HG03066 (cell line): ENCODE results near the gene BIVM.

Source experiments
- ATAC-seq: cut with Tn5 transposase; IDR thresholded peaks from one replicate; pipeline ENCODE4 v1.9.1; 2021; ENCODE audit warnings: low read depth; ENCODE audit not compliant: unreplicated experiment

The BIVM gene

GRCh38 chr13:102838273-102838672 lies 39.4 kb downstream of the BIVM start:
- ATAC-seq = no peak

GRCh38 chr13:102838982-102839381 lies 40.1 kb downstream of the BIVM start:
- no peak for ATAC-seq

DNA sequence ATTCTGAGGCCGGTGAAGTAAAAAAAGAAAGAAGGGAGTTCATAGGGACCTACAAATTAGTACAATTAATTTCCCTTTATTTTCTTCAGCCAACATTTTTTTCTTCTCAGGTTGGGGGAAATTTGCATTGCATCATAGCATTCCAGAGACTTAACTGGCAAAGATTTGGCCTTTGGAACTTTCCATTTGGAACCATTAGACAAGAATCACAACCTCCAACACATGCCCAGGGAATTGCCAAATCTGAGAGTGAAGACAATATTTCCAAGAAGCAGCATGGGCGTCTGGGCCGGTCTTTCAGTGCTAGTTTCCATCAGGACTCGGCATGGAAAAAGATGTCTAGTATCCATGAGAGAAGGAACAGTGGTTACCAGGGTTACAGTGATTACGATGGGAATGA lies 40.5 kb downstream of the BIVM start:
- no peak for ATAC-seq

GRCh38 chr13:102845289-102845629 lies 46.3 kb downstream of the BIVM start:
- peak; percentile 15 for ATAC-seq

DNA sequence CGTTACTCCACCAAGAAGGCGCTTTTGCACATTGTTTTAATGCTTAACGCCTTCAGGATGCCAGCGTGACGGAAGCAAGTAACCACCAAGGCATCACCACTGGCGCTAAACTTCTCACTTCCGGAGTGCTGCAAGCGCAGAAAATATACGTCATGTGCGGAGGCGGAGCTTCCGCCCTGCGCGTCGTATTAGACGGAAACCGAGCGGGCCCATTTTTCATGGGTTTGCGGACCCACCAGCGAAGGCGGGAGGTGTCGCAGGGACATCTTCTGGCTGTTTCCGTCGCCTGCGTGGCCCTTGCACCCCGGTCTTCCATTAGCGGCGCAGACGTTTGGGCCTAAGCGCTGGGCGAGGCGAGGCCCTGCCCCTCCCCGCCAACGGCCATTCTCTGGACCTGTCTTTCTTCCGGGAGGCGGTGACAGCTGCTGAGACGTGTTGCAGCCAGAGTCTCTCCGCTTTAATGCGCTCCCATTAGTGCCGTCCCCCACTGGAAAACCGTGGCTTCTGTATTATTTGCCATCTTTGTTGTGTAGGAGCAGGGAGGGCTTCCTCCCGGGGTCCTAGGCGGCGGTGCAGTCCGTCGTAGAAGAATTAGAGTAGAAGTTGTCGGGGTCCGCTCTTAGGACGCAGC lies 46.8 kb downstream of the BIVM start, which contains the start of gene ERCC5:
Gene ERCC5 (plus strand): TSS at position 403 of the 631 bp plus-strand sequence. CDS start 235 bp downstream, outside the sequence.
- peak; percentile 75 for ATAC-seq

DNA sequence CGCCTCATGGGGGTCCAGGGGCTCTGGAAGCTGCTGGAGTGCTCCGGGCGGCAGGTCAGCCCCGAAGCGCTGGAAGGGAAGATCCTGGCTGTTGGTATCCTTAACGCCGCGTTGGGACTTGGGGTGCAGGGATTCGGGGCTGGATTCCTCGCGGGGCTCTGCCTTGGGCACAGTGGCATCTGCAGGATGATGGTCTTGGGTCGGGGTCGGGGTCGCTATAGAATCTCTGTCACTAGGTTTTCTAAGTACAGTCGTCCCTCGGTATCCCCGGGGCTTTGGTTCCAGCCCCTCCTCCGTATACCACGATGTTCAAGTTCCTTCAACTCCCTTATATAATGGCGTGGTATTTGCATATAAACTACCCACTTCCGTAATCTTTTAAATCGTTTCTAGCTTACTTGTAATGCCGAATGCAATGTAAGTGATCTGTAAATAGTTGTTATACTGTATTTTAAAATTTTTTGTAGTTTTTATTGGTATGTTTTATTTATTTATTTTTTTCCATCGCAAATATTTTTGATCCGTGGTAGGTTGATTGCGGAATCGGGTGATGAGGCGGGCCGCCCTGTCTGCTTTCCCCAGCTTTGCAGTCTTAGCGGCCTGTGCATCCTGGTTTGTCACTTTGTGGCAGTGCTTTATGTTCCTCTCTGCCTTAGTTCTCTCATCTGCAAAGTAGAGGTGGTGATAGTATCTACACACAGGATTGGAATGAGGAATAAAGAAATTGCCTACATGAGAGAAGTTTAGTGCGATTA lies 47.5 kb downstream of the BIVM start:
- peak; percentile 36 for ATAC-seq

GRCh38 chr13:102847272-102848234 lies 48.6 kb downstream of the BIVM start:
- no peak for ATAC-seq

- no peak for ATAC-seq
Measured at GRCh38 chr13:102848956-102849355, 50.0 kb downstream of the BIVM start.

DNA sequence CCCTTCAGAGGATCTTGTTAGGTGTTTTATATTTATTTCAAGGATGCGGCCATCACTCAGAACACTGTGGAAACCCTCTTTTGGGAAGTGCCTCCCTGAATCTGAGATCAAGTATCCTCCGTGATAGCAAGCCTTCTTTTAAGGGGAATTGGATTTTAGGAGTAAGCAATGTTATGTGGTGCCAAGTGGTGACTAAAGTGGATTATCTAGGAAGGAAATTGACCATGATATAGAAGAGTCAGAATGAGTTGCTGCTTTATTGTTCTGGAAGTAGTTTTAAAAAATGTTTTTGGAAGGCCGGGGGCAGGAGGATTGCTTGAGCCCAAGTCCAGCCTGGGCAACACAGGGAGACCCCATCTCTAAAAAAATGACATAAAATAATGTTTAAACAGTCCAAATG lies 53.6 kb downstream of the BIVM start:
- ATAC-seq = no peak

DNA sequence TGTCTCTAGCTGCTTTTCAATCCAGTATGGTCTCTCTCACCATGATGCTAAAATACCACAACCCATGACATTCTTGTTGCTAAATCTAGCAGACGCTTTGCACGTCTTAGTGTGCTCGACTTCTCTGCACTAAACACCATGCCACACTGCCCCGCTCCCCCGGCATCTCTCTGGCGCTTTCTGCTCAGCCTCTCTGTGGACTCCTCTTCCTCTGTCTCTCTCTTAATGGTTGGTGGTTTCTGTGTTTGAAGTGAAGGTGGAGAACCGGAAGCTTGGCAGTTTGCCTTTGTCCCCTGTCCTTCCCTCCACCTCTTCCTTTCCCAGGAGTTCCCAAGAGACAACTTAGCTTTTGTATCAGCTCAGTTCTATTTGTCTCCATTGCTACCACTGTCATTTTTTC lies 55.8 kb downstream of the BIVM start:
- ATAC-seq = peak; percentile 61

DNA sequence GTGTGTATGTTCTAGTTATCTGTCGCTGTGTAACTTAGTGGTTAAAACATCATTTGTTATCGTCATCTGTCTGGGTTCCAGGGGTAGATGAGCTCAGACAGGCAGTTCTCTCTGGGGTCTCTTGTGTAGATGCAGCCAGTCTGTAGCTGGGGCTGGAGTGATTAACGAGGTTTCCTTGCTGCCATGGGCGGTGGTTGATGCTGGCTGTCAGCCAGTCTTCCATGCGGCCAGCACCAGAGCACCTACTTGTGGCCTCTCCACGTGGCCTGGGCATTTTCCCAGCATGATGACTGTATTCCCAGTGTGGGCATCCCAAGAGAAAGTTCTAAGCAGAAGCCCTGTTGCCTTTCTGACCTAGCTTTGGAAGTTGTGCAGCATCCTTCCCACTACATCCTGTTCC lies 57.6 kb downstream of the BIVM start:
- ATAC-seq = no peak

DNA sequence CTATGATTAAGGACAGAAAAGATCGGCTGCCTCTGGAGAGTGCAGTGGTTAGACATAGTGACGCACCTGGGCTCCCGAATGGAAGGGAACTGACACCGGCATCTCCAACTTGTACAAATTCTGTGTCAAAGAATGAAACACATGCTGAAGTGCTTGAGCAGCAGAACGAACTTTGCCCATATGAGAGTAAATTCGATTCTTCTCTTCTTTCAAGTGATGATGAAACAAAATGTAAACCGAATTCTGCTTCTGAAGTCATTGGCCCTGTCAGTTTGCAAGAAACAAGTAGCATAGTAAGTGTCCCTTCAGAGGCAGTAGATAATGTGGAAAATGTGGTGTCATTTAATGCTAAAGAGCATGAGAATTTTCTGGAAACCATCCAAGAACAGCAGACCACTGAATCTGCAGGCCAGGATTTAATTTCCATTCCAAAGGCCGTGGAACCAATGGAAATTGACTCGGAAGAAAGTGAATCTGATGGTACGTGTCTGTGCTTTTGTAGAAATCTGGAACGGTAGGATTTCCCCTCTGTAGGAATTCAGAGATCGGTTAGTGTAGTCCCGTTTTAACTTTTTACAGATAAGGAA lies 63.8 kb downstream of the BIVM start:
- no peak for ATAC-seq

GRCh38 chr13:102863590-102863989 lies 64.7 kb downstream of the BIVM start:
- ATAC-seq = no peak

DNA sequence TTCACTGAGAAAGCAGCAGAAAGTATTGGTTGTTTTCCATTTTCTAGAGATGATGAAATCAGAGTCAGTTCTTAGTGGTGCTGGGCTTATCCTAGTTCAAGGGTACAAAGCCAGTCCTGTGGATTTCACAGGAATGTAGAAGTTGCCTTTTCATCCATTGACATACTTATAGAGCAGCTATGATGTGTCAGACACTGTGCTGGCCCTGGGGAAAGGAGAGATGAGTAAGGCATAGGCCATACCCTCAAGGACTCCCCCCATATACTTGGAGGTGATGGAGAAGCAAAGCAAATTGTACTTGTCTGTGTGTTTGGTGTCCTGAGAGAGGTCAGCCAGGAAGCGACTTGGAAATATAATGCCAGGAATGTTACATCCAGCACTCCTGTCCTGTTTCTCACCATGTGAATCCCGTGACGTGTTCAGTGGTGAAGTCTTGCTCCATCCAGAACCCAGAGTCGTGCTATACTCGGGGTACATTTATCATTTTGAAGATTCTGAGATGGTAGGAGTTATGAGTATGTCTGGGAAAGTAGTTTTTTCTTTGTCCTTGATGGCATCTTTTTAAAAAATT lies 69.5 kb downstream of the BIVM start:
- no peak for ATAC-seq

DNA sequence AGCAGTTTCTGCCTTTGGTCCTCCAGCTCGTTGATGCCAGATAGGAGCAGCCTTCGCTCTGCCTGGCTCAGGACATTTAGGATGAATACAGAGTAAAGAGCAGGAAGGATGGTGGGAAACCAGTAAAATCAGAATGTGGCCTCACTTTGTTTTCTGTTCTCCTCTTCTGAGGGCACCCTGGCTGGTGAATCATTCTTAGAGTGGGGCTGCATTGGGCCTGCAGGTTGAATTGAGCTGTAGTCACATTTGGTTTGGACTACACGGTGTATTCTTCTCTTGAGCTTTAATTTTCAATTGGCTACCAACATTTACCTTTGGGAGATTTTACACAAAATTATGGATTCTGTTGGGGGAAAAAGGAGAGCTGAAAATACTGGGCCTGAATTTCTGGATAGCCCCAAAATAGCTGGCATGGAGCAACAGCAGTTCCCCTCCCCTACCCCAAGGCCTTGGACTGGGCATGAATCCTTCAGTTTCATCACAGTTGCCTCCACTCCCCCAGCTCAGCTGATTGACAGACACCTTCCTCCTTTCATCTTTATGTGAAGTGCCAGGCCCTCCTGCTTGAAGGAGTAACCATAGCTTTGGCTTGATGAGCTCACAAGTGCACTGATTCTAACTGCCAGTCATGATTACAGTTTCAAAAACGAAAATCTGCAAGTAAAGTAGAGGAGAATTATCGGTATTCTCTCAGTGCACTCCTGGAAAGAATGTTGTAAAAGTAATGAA lies 71.2 kb downstream of the BIVM start:
- ATAC-seq = peak; percentile 17

GRCh38 chr13:102870677-102871415 lies 71.9 kb downstream of the BIVM start:
- peak; percentile 70 for ATAC-seq

DNA sequence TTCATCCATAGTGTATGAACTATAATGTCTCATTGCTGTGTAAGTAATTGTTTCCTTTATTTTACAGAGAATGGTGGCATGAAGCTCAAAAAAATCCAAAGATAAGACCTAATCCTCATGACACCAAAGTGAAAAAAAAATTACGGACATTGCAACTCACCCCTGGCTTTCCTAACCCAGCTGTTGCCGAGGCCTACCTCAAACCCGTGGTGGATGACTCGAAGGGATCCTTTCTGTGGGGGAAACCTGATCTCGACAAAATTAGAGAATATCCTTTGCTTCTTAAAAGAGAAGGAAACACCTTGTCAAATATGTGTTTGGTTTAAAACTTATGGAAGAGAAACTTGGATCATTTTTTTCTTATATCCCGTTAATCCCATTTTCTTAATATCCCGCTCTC lies 73.2 kb downstream of the BIVM start:
- no peak for ATAC-seq

DNA sequence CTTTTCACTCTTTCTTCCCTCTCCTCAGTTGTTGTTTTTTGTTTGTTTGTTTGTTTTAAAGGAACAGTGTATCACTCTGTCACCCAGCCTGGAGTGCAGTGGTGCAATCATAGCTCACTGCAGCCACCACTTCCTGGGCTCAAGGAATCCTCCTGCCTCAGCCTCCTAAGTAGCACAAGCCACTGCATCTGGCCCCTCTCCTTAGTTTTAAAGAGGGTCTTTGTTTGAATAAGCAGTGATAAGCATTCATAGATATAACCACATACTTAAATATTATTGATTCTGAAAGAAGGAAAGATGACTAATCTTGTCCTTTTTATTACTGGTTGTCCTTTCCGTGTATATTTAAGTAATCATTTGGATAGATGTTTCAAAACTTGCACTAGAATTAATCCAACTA lies 73.6 kb downstream of the BIVM start:
- ATAC-seq = no peak

DNA sequence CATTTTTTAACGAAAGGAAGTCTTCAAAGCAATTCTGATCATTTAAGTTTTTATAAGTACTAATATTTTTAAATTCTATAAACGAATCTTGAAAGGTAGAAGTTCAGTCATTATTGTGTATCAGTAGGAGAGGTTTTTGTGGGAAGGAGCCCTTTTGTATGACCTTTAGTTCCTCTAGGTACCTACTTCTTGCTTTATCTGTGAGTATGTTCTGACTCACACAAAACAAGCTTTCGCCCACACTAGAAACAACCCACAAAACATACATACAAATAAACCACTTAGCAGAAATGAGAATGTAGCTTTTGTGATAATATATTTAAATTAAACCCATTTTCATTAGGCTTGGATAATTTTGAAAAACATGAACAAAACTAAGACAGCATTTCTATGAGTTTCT lies 74.7 kb downstream of the BIVM start:
- peak; percentile 52 for ATAC-seq
